IMR-90 (cell line): ENCODE results near the gene TTC21B. TPM values are rescaled to one million over a fixed set of nuclear protein-coding genes. Genes with fewer than 3 reads are reported as not detected.

Experiments
- ATAC-seq: fragments of 200-7000 bp; cut with Tn5 transposase; 2 replicates; pipeline ENCODE4 v1.9.1; 2020; ENCODE audit warnings: low read depth, mild to moderate bottlenecking, moderate library complexity
- BruUV-seq: library from RNA; stranded (reverse); fragments of 400-500 nt; replicated peaks from 2 replicates; lab custom pipeline; 2021; lab: Mats Ljungman, UMichigan
- CTCF ChIA-PET: fragments of 300-600 bp; formaldehyde crosslinking; extraction: SDS; loops from one replicate; lab custom pipeline; 2021; ENCODE audit warnings: antibody characterized with exemption; lab: Yijun Ruan, JAX
- POLR2A ChIA-PET: fragments of 300-600 bp; sonication (Branson Sonifier 250); formaldehyde crosslinking; loops from one replicate; lab custom pipeline; 2022; ENCODE audit warnings: antibody characterized with exemption; ENCODE audit not compliant: unreplicated experiment; lab: Charles Lee
- DNase-seq: peaks from one replicate; pipeline ENCODE4 v3.0.0; 2013
- H2AFZ ChIP-seq: replicated peaks from 2 replicates; pipeline ENCODE3; 2013; ENCODE audit warnings: low read length, mild to moderate bottlenecking; ENCODE audit not compliant: poor library complexity
- H2AK5ac ChIP-seq: 2 replicates; pipeline ENCODE4 v1.6.1; 2013; ENCODE audit warnings: low read depth, low read length, inconsistent platforms
- H2AK9ac ChIP-seq: replicated peaks from 2 replicates; pipeline ENCODE3; 2013; ENCODE audit warnings: mild to moderate bottlenecking, low read depth, low read length, moderate library complexity; ENCODE audit not compliant: poor library complexity
- H2BK120ac ChIP-seq: 2 replicates; pipeline ENCODE4 v1.6.1; 2013; ENCODE audit warnings: low read depth, low read length, inconsistent platforms
- H2BK15ac ChIP-seq: 3 replicates; pipeline ENCODE4 v1.6.1; 2013; ENCODE audit warnings: low read depth, low read length, inconsistent platforms
- H2BK20ac ChIP-seq: 2 replicates; pipeline ENCODE4 v1.6.1; 2013; ENCODE audit warnings: low read depth, mild to moderate bottlenecking, inconsistent platforms, low read length, moderate library complexity
- H2BK5ac ChIP-seq: 2 replicates; pipeline ENCODE4 v1.6.1; 2013; ENCODE audit warnings: mild to moderate bottlenecking, low read depth, low read length, inconsistent platforms; ENCODE audit not compliant: poor library complexity, severe bottlenecking
- H3K14ac ChIP-seq: replicated peaks from 2 replicates; pipeline ENCODE4 v1.6.1; 2013; ENCODE audit warnings: low read depth, low read length, inconsistent platforms
- H3K18ac ChIP-seq: 2 replicates; pipeline ENCODE4 v1.6.1; 2013; ENCODE audit warnings: low read depth, low read length, control low read depth
- H3K23ac ChIP-seq: 2 replicates; pipeline ENCODE4 v1.6.1; 2013; ENCODE audit warnings: low read depth, low read length, inconsistent platforms
- H3K27ac ChIP-seq: 2 replicates; pipeline ENCODE4 v1.5.1; 2013; ENCODE audit warnings: mild to moderate bottlenecking, control low read depth, low read length; ENCODE audit not compliant: insufficient read depth
- H3K27me3 ChIP-seq: 2 replicates; pipeline ENCODE4 v1.6.1; 2013; ENCODE audit warnings: low read length; ENCODE audit not compliant: control insufficient read depth, insufficient read depth
- H3K36me3 ChIP-seq: 2 replicates; pipeline ENCODE4 v1.6.1; 2013; ENCODE audit warnings: low read length, mixed read lengths; ENCODE audit not compliant: control insufficient read depth, insufficient read depth
- H3K4ac ChIP-seq: 2 replicates; pipeline ENCODE4 v1.6.1; 2013; ENCODE audit warnings: low read depth, low read length, inconsistent platforms
- H3K4me1 ChIP-seq: 2 replicates; pipeline ENCODE4 v1.6.1; 2013; ENCODE audit warnings: low read length, mixed read lengths; ENCODE audit not compliant: control insufficient read depth, insufficient read depth
- H3K4me2 ChIP-seq: 2 replicates; pipeline ENCODE4 v1.6.1; 2013; ENCODE audit warnings: low read depth, mild to moderate bottlenecking, control low read depth, low read length, moderate library complexity
- H3K4me3 ChIP-seq: 2 replicates; pipeline ENCODE4 v1.5.1; 2013; ENCODE audit warnings: low read depth, mild to moderate bottlenecking, control low read depth, low read length, moderate library complexity; ENCODE audit not compliant: insufficient read depth
- H3K56ac ChIP-seq: 2 replicates; pipeline ENCODE4 v1.6.1; 2013; ENCODE audit warnings: low read length, inconsistent platforms; ENCODE audit not compliant: insufficient read depth; ENCODE audit errors: extremely low read depth
- H3K79me1 ChIP-seq, 2 experiments: 2 replicates each; pipeline ENCODE4 v1.6.1; 2013; ENCODE audit warnings: low read length in 2 of 2, inconsistent platforms in 1 of 2, low read depth in 1 of 2
- H3K9ac ChIP-seq: 2 replicates; pipeline ENCODE4 v1.6.1; 2013; ENCODE audit warnings: low read depth, low read length, control low read depth
- H3K9me1 ChIP-seq: 2 replicates; pipeline ENCODE4 v1.6.1; 2013; ENCODE audit warnings: low read length, inconsistent platforms; ENCODE audit not compliant: insufficient read depth
- H3K9me3 ChIP-seq: 2 replicates; pipeline ENCODE4 v1.6.1; 2013; ENCODE audit warnings: low read length; ENCODE audit not compliant: control insufficient read depth, insufficient read depth
- H4K20me1 ChIP-seq: 2 replicates; pipeline ENCODE4 v1.6.1; 2013; ENCODE audit warnings: low read length, inconsistent platforms; ENCODE audit not compliant: insufficient read depth
- H4K5ac ChIP-seq: 2 replicates; pipeline ENCODE4 v1.6.1; 2013; ENCODE audit warnings: mild to moderate bottlenecking, low read depth, low read length, control low read depth
- H4K8ac ChIP-seq, 2 experiments: 2 replicates each; pipeline ENCODE4 v1.6.1; 2013; ENCODE audit warnings: low read depth in 2 of 2, low read length in 2 of 2, control low read depth in 1 of 2, inconsistent platforms in 1 of 2
- H4K91ac ChIP-seq: 2 replicates; pipeline ENCODE4 v1.6.1; 2013; ENCODE audit warnings: low read depth, low read length, inconsistent platforms; ENCODE audit not compliant: insufficient read depth
- CEBPB ChIP-seq: IDR thresholded peaks from 2 replicates; pipeline ENCODE4 v1.6.1; 2012; ENCODE audit warnings: low read depth, low read length, improper control_type of control experiment
- CHD1 ChIP-seq: IDR thresholded peaks from 2 replicates; pipeline ENCODE4 v1.6.1; 2012; ENCODE audit warnings: low read depth, low read length, improper control_type of control experiment
- FOS ChIP-seq: fragments of 150-350 bp; IDR thresholded peaks from 2 replicates; pipeline ENCODE4 v1.6.1; 2016; ENCODE audit warnings: low read depth, low read length
- MAFK ChIP-seq: IDR thresholded peaks from 2 replicates; pipeline ENCODE4 v1.6.1; 2012; ENCODE audit warnings: low read depth, low read length, improper control_type of control experiment
- MAZ ChIP-seq: IDR thresholded peaks from 2 replicates; pipeline ENCODE4 v1.6.1; 2012; ENCODE audit warnings: low read depth, mild to moderate bottlenecking, low read length, improper control_type of control experiment, moderate library complexity, borderline replicate concordance
- POLR2A ChIP-seq: IDR thresholded peaks from 2 replicates; pipeline ENCODE4 v1.6.1; 2012; ENCODE audit warnings: mild to moderate bottlenecking, low read depth, low read length
- RAD21 ChIP-seq: IDR thresholded peaks from 2 replicates; pipeline ENCODE4 v1.6.1; 2012; ENCODE audit warnings: low read length, improper control_type of control experiment
- RCOR1 ChIP-seq: IDR thresholded peaks from 2 replicates; pipeline ENCODE4 v1.6.1; 2012; ENCODE audit warnings: mild to moderate bottlenecking, low read length, improper control_type of control experiment; ENCODE audit not compliant: insufficient replicate concordance
- SMC3 ChIP-seq: fragments of 150-350 bp; IDR thresholded peaks from 2 replicates; pipeline ENCODE4 v1.6.1; 2016; ENCODE audit warnings: low read depth, mild to moderate bottlenecking, antibody characterized with exemption, low read length, moderate library complexity
- WGBS, 2 experiments: methylation state at CpG; one replicate each; pipeline versions ENCODE4 v1.1.5 to v1.1.7; 2013; ENCODE audit warnings: missing lambda C conversion rate in 2 of 2; ENCODE audit not compliant: insufficient read length in 1 of 2; ENCODE audit errors: extremely low coverage in 2 of 2; 5-methylcytosine and 5-hydroxymethylcytosine counted together
- dilution Hi-C: fragments of 300-500 bp; cut with HindIII; formaldehyde crosslinking; loops from one replicate; pipeline ENCODE4 v1.14.3; 2018; ENCODE audit warnings: low sequenced_read_pairs; ENCODE audit not compliant: unreplicated experiment
- in situ Hi-C: fragments of 300-500 bp; cut with MboI; formaldehyde crosslinking; loops from 3 replicates; pipeline ENCODE4 v1.14.3; 2019; ENCODE audit warnings: low sequenced_read_pairs, inconsistent platforms, mixed read lengths
- intact Hi-C: fragments of 100-400 bp; cut with micrococcal nuclease; formaldehyde crosslinking; loops from 2 replicates; pipeline ENCODE4 v1.10.0; 2022
- polyA plus RNA-seq, 3 experiments: library from polyadenylated mRNA; depleted of rRNA; stranded (reverse); fragments of >200 nt; gene quantifications; 2 replicates each; pipeline ENCODE4 v1.2.3, GENCODE V29; 2012; ENCODE audit warnings: low replicate concordance in 1 of 3
- total RNA-seq: library from RNA; depleted of rRNA; stranded (reverse); fragments of >200 nt; gene quantifications from 2 replicates; pipeline ENCODE4 v1.2.3, GENCODE V29; 2012
- TF ChIP-seq, protein P1 (sequence below): conservative IDR thresholded peaks from 2 replicates; pipeline ENCODE4 v1.5.1; 2012; ENCODE audit warnings: mild to moderate bottlenecking, low read depth, low read length, improper control_type of control experiment
- TF ChIP-seq, protein P2 (sequence below): fragments of 150-350 bp; IDR thresholded peaks from 2 replicates; pipeline ENCODE4 v1.6.1; 2017; ENCODE audit warnings: mild to moderate bottlenecking, antibody characterized with exemption, low read length, low read depth
- TF ChIP-seq, protein P3 (sequence below): fragments of 150-350 bp; IDR thresholded peaks from 2 replicates; pipeline ENCODE4 v1.6.1; 2016; ENCODE audit warnings: low read depth, mild to moderate bottlenecking, low read length, moderate library complexity, borderline replicate concordance

The TTC21B gene
- total and polyA plus RNA-seq, 2 of the 4 experiments (the other 2 are of a cell fraction): 8.0 to 17.2 TPM

DNA sequence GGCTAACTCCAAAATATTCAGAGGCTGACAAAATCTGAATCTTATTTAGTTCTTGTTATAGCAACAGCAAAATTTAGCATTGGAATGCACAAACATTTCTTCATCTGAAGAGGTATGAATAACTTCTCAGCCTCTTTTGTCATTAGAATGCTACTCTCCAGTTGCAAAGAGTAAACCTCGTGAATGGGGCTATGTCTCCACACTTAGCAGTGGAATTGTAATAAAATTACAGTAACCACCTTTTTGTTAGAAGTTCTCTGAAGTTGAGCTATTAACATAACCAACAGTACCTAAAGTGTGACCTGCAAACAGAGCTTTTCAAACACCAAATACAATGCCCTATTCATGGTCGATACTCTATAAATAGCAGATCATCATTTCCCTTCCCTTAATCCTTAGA is 109.4 kb downstream of the TTC21B start:
- Histone ChIP-seq H3K27me3 (no peaks in the 10 kb centered on the region), H2BK5ac (no peak overlapping the region), H3K9me3 (no peaks in the 10 kb centered on the region), H4K20me1 (no peaks in the 10 kb centered on the region), H3K4me2 (no peak overlapping the region), H3K14ac (no peak overlapping the region), H2BK20ac (no peak overlapping the region), H3K27ac (no peak overlapping the region), H2BK120ac (no peak overlapping the region), H3K4me3 (no peak overlapping the region), H2AK9ac (no peak overlapping the region), H3K4ac (no peak overlapping the region), H2AFZ (no peak overlapping the region), H3K79me1 (no peaks in the 10 kb centered on the region), H3K9me1 (0 out of 2 replicates have a peak, but pooled peaks cover 2% of the 10 kb centered on the region), H3K4me1 (peaks cover 2% of the 10 kb centered on the region; the same call in 1 of the 2 replicates), H4K8ac (no peak overlapping the region), H2AK5ac (no peak overlapping the region), H2BK15ac (no peak overlapping the region), H4K5ac (no peak overlapping the region), H3K36me3 (no peaks in the 10 kb centered on the region), H3K9ac (no peak overlapping the region), H3K56ac (no peak overlapping the region), H3K18ac (no peak overlapping the region), H3K23ac (no peak overlapping the region), H4K91ac (no peak overlapping the region)
- BruUV-seq: no TSS peak
- TF ChIP-seq, protein P1, sequence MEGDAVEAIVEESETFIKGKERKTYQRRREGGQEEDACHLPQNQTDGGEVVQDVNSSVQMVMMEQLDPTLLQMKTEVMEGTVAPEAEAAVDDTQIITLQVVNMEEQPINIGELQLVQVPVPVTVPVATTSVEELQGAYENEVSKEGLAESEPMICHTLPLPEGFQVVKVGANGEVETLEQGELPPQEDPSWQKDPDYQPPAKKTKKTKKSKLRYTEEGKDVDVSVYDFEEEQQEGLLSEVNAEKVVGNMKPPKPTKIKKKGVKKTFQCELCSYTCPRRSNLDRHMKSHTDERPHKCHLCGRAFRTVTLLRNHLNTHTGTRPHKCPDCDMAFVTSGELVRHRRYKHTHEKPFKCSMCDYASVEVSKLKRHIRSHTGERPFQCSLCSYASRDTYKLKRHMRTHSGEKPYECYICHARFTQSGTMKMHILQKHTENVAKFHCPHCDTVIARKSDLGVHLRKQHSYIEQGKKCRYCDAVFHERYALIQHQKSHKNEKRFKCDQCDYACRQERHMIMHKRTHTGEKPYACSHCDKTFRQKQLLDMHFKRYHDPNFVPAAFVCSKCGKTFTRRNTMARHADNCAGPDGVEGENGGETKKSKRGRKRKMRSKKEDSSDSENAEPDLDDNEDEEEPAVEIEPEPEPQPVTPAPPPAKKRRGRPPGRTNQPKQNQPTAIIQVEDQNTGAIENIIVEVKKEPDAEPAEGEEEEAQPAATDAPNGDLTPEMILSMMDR: no peak
- TF ChIP-seq RAD21 (no peak), CEBPB (no peak), CHD1 (no peak), POLR2A (no peak), MAZ (no peak), FOS (no peak), MAFK (no peak), SMC3 (no peak), RCOR1 (no peak)
- TF ChIP-seq, protein P2, sequence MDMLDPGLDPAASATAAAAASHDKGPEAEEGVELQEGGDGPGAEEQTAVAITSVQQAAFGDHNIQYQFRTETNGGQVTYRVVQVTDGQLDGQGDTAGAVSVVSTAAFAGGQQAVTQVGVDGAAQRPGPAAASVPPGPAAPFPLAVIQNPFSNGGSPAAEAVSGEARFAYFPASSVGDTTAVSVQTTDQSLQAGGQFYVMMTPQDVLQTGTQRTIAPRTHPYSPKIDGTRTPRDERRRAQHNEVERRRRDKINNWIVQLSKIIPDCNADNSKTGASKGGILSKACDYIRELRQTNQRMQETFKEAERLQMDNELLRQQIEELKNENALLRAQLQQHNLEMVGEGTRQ: no peak
- TF ChIP-seq, protein P3, sequence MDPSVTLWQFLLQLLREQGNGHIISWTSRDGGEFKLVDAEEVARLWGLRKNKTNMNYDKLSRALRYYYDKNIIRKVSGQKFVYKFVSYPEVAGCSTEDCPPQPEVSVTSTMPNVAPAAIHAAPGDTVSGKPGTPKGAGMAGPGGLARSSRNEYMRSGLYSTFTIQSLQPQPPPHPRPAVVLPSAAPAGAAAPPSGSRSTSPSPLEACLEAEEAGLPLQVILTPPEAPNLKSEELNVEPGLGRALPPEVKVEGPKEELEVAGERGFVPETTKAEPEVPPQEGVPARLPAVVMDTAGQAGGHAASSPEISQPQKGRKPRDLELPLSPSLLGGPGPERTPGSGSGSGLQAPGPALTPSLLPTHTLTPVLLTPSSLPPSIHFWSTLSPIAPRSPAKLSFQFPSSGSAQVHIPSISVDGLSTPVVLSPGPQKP: no peak
- dilution Hi-C loops: no loop called here
- intact Hi-C loops: no loop called here
- in situ Hi-C loops: no loop called here
- WGBS, 2 experiments: no CpG with 5 or more reads among the region's 2 CpGs
- ChIA-PET CTCF (no interaction called here), POLR2A (no interaction called here)
- ATAC-seq: no peak
- DNase-seq: no peak
